Measurements from ENCODE around the gene FATE1. TPM values are rescaled to one million over a fixed set of nuclear protein-coding genes. Genes with fewer than 3 reads are reported as not detected.

The FATE1 gene
- total RNA-seq, 2 experiments from 2014 or later: not detected

- POLR2A ChIA-PET: no interaction called here
- Histone ChIP-seq H3K4me3 (ENCODE audit: low read length) (no peak overlapping the region), H3K27me3 (ENCODE audit: control insufficient read depth in 1 of 2, insufficient read depth in 2 of 2, low read length in 2 of 2) (peaks cover 3 to 5% of the 10 kb centered on the region in 2 experiments), H3K9me3 (ENCODE audit: control insufficient read depth in 1 of 2, insufficient read depth in 1 of 2, low read length in 2 of 2) (no peaks in the 10 kb centered on the region), H3K36me3 (ENCODE audit: insufficient read depth, low read length) (no peaks in the 10 kb centered on the region), H3K27ac (ENCODE audit: low read depth in 1 of 2, low read length in 2 of 2) (no peak overlapping the region), H3K4me1 (ENCODE audit: insufficient read depth, low read length) (no peaks in the 10 kb centered on the region)
- no peak overlapping the region for H3K4me3 Mint-ChIP-seq
- peaks cover 7% of the 10 kb centered on the region for H3K27me3 Mint-ChIP-seq
- intact Hi-C loops (cut with DNase I, micrococcal nuclease): no loop called here
- no peaks in the 10 kb centered on the region for H3K36me3 Mint-ChIP-seq (ENCODE audit: low read depth)
- no peak for DNase-seq
- ATAC-seq (ENCODE audit: poor library complexity): no peak
- no peaks in the 10 kb centered on the region for H3K4me1 Mint-ChIP-seq (ENCODE audit: low read depth)
- no peak overlapping the region for H3K27ac Mint-ChIP-seq
- CTCF ChIA-PET: no interaction called here
- no peaks in the 10 kb centered on the region for H3K9me3 Mint-ChIP-seq
- TF ChIP-seq CTCF (IDR thresholded peaks at IDR 0.05): no peak
These were observed 30.7 kb downstream of the FATE1 start for GRCh38 chrX:151746502-151746901.

GRCh38 chrX:151750511-151750910 lies 34.7 kb downstream of the FATE1 start:
- CTCF ChIA-PET: no interaction called here

GRCh38 chrX:151752847-151753246 lies 37.0 kb downstream of the FATE1 start:
- H3K36me3 Mint-ChIP-seq (ENCODE audit: low read depth): no peaks in the 10 kb centered on the region
- peaks cover 14% of the 10 kb centered on the region for H3K27me3 Mint-ChIP-seq
- Histone ChIP-seq H3K27me3 (ENCODE audit: control insufficient read depth in 1 of 2, insufficient read depth in 2 of 2, low read length in 2 of 2) (peaks cover 4 to 5% of the 10 kb centered on the region in 2 experiments), H3K4me1 (ENCODE audit: insufficient read depth, low read length) (no peaks in the 10 kb centered on the region), H3K27ac (ENCODE audit: low read depth in 1 of 2, low read length in 2 of 2) (no peak overlapping the region), H3K9me3 (ENCODE audit: control insufficient read depth in 1 of 2, insufficient read depth in 1 of 2, low read length in 2 of 2) (peaks cover 0 to 3% of the 10 kb centered on the region in 2 experiments), H3K36me3 (ENCODE audit: insufficient read depth, low read length) (no peaks in the 10 kb centered on the region), H3K4me3 (ENCODE audit: low read length) (no peak overlapping the region)
- ATAC-seq (ENCODE audit: poor library complexity) (no peak), DNase-seq (no peak)
- no peak overlapping the region for H3K4me3 Mint-ChIP-seq
- H3K27ac Mint-ChIP-seq: no peak overlapping the region
- no peaks in the 10 kb centered on the region for H3K9me3 Mint-ChIP-seq
- ChIA-PET POLR2A (no interaction called here), CTCF (no interaction called here)
- H3K4me1 Mint-ChIP-seq (ENCODE audit: low read depth): no peaks in the 10 kb centered on the region
- intact Hi-C loops (cut with DNase I, micrococcal nuclease): no loop called here
- TF ChIP-seq CTCF (IDR thresholded peaks at IDR 0.05): no peak

More at GRCh38 chrX:151750511-151750910, 34.7 kb downstream of the FATE1 start:
- Mint-ChIP-seq H3K27me3 (peaks cover 11% of the 10 kb centered on the region), H3K4me1 (ENCODE audit: low read depth) (no peaks in the 10 kb centered on the region), H3K9me3 (no peaks in the 10 kb centered on the region), H3K27ac (no peak overlapping the region), H3K36me3 (ENCODE audit: low read depth) (no peaks in the 10 kb centered on the region), H3K4me3 (no peak overlapping the region)
- no peak overlapping the region for H3K4me3 ChIP-seq (ENCODE audit: low read length)
- DNase-seq (no peak), ATAC-seq (ENCODE audit: poor library complexity) (no peak)
- POLR2A ChIA-PET: no interaction called here
- TF ChIP-seq CTCF (IDR thresholded peaks at IDR 0.05): no peak
- H3K27me3 ChIP-seq (ENCODE audit: control insufficient read depth in 1 of 2, insufficient read depth in 2 of 2, low read length in 2 of 2): peaks cover 4 to 5% of the 10 kb centered on the region in 2 experiments
- H3K4me1 ChIP-seq (ENCODE audit: insufficient read depth, low read length): no peaks in the 10 kb centered on the region
- H3K9me3 ChIP-seq (ENCODE audit: control insufficient read depth in 1 of 2, insufficient read depth in 1 of 2, low read length in 2 of 2): peaks cover 0 to 3% of the 10 kb centered on the region in 2 experiments
- no peaks in the 10 kb centered on the region for H3K36me3 ChIP-seq (ENCODE audit: insufficient read depth, low read length)
- intact Hi-C loops (cut with DNase I, micrococcal nuclease): no loop called here
- no peak overlapping the region for H3K27ac ChIP-seq (ENCODE audit: low read depth in 1 of 2, low read length in 2 of 2)

Data from CD4-positive, alpha-beta T cell (primary cell).